ENCODE data around the gene EIF4E1B.

DNA sequence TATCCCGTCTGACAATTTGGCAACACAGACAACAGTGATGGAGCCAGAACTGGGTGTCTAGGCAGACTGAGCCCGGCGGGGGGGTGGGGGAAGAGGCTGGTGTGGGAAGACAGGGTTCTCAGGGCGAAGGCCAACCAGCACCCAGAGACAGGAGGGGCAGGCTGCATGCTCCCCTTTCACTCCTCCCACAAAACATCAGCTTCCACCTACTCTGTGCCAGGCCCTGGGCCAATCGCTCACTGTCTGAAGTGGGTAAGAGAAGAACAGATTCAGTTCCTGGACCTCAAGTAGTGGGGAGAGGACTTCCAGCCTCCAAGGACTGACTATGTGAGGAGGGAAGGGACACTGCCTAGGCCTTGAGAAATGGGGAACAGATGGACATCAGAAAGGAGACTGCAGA lies 2.9 kb upstream of the EIF4E1B start:
- TF ChIP-seq, protein P1, sequence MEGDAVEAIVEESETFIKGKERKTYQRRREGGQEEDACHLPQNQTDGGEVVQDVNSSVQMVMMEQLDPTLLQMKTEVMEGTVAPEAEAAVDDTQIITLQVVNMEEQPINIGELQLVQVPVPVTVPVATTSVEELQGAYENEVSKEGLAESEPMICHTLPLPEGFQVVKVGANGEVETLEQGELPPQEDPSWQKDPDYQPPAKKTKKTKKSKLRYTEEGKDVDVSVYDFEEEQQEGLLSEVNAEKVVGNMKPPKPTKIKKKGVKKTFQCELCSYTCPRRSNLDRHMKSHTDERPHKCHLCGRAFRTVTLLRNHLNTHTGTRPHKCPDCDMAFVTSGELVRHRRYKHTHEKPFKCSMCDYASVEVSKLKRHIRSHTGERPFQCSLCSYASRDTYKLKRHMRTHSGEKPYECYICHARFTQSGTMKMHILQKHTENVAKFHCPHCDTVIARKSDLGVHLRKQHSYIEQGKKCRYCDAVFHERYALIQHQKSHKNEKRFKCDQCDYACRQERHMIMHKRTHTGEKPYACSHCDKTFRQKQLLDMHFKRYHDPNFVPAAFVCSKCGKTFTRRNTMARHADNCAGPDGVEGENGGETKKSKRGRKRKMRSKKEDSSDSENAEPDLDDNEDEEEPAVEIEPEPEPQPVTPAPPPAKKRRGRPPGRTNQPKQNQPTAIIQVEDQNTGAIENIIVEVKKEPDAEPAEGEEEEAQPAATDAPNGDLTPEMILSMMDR (IDR thresholded peaks at IDR 0.05), result no peak
- TF ChIP-seq EZH2 (IDR thresholded peaks at IDR 0.05; ENCODE audit: borderline replicate concordance, insufficient read depth, low read depth, low read length, poor library complexity, severe bottlenecking), result no peak
